Stimulated activated CD4-positive, alpha-beta T cell treated with anti-CD3 and anti-CD28 coated beads, Interleukin-15, amount 100 ng/mL, for 1 hour (primary cell): ENCODE results near the gene RMC1.

Source experiments
- DNase-seq, 2 donors: peaks; one replicate each; pipeline ENCODE4 v3.0.0-alpha.2; 2020; ENCODE audit warnings: low read depth in 1 of 2, low spot score in 1 of 2

Gene RMC1

GRCh38 chr18:23580677-23581367 is 77.5 kb downstream of the RMC1 start:
- no peak for DNase-seq
